DOHH2 (cell line): Measurements from ENCODE around the gene PCSK5.

Experiments
- H3F3A ChIP-seq: fragments of 200-600 bp; sonication (generic), shearing (Covaris generic); 2 replicates; pipeline ENCODE4 v1.6.0; 2016; ENCODE audit warnings: antibody characterized with exemption, mild to moderate bottlenecking; ENCODE audit not compliant: control insufficient read depth, insufficient read depth
- H3K27ac ChIP-seq: fragments of 200-600 bp; sonication (generic); 2 replicates; pipeline ENCODE4 v1.5.1; 2014; ENCODE audit warnings: low read depth, mild to moderate bottlenecking, low read length, moderate library complexity
- H3K27me3 ChIP-seq: fragments of 200-600 bp; sonication (generic); 2 replicates; pipeline ENCODE4 v1.6.1; 2014; ENCODE audit warnings: mild to moderate bottlenecking, low read length, mixed read lengths; ENCODE audit not compliant: control insufficient read depth
- H3K36me3 ChIP-seq: fragments of 200-600 bp; sonication (generic); 2 replicates; pipeline ENCODE4 v1.6.1; 2014; ENCODE audit warnings: mild to moderate bottlenecking, low read length, moderate library complexity, mixed read lengths; ENCODE audit not compliant: control insufficient read depth
- H3K4me1 ChIP-seq: fragments of 200-600 bp; sonication (generic); 2 replicates; pipeline ENCODE4 v1.6.1; 2014; ENCODE audit warnings: mild to moderate bottlenecking, low read length, mixed read lengths; ENCODE audit not compliant: control insufficient read depth
- H3K4me2 ChIP-seq: fragments of 200-600 bp; sonication (generic); 2 replicates; pipeline ENCODE4 v1.6.0; 2014; ENCODE audit warnings: mild to moderate bottlenecking, low read length, moderate library complexity
- H3K4me3 ChIP-seq: fragments of 200-600 bp; sonication (generic); 2 replicates; pipeline ENCODE4 v1.5.1; 2014; ENCODE audit warnings: mild to moderate bottlenecking, low read length, mixed read lengths
- H3K79me2 ChIP-seq: fragments of 200-600 bp; sonication (generic); 2 replicates; pipeline ENCODE4 v1.6.1; 2014; ENCODE audit warnings: mild to moderate bottlenecking, low read length, mixed read lengths; ENCODE audit not compliant: control insufficient read depth
- H3K9me2 ChIP-seq: fragments of 200-600 bp; sonication (generic); replicated peaks from 2 replicates; pipeline ENCODE4 v1.6.1; 2014; ENCODE audit warnings: mild to moderate bottlenecking, low read length, mixed read lengths; ENCODE audit not compliant: control insufficient read depth
- H3K9me3 ChIP-seq: fragments of 200-600 bp; sonication (generic); 2 replicates; pipeline ENCODE4 v1.6.1; 2014; ENCODE audit warnings: antibody characterized with exemption, low read length, mixed read lengths; ENCODE audit not compliant: control insufficient read depth, insufficient read depth
- H4K20me1 ChIP-seq: fragments of 200-600 bp; sonication (generic); 2 replicates; pipeline ENCODE4 v1.6.0; 2014; ENCODE audit warnings: low read depth, mild to moderate bottlenecking, antibody characterized with exemption, low read length, moderate library complexity; ENCODE audit not compliant: control insufficient read depth, insufficient read depth
- EZH2phosphoT487 ChIP-seq: fragments of 200-600 bp; sonication (generic); IDR thresholded peaks from 2 replicates; pipeline ENCODE4 v1.6.1; 2017; ENCODE audit warnings: borderline replicate concordance, mild to moderate bottlenecking, antibody characterized with exemption, low read length, moderate library complexity, mixed read lengths
- TF ChIP-seq, protein P1 (sequence below): fragments of 200-600 bp; sonication (generic); IDR thresholded peaks from one replicate; pipeline ENCODE4 v1.5.1; 2014; ENCODE audit warnings: antibody characterized with exemption, mild to moderate bottlenecking, low read depth, low read length; ENCODE audit not compliant: poor library complexity, severe bottlenecking

PCSK5 gene

DNA sequence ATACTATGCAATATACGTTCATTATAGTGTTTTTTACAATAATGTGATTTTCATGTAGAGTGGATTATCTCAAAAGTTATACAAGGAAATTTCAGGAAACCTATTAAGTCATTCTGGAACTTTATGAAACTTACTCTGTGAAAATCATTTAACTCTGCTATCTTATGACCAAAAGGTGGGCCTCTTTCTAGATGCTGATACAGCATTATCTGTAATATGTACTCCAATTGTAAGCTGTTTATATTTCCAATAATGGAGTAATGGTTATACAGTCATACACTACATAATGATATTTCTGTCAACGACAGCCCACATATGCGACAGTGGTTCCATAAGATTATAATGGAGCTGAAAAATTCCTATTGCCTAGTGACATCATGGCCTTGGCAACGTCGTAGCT, 18.8 kb upstream of the PCSK5 start:
- Histone ChIP-seq H3K4me1 (no peaks in the 10 kb centered on the region), H3K4me2 (no peak overlapping the region), H3K9me3 (no peaks in the 10 kb centered on the region), H3K9me2 (no peaks in the 10 kb centered on the region), H3K4me3 (no peak overlapping the region), H3K36me3 (no peaks in the 10 kb centered on the region), H3K79me2 (no peaks in the 10 kb centered on the region), H3K27ac (no peak overlapping the region), H3F3A (no peaks in the 10 kb centered on the region), H4K20me1 (no peaks in the 10 kb centered on the region), H3K27me3 (no peaks in the 10 kb centered on the region)
- TF ChIP-seq, protein P1, sequence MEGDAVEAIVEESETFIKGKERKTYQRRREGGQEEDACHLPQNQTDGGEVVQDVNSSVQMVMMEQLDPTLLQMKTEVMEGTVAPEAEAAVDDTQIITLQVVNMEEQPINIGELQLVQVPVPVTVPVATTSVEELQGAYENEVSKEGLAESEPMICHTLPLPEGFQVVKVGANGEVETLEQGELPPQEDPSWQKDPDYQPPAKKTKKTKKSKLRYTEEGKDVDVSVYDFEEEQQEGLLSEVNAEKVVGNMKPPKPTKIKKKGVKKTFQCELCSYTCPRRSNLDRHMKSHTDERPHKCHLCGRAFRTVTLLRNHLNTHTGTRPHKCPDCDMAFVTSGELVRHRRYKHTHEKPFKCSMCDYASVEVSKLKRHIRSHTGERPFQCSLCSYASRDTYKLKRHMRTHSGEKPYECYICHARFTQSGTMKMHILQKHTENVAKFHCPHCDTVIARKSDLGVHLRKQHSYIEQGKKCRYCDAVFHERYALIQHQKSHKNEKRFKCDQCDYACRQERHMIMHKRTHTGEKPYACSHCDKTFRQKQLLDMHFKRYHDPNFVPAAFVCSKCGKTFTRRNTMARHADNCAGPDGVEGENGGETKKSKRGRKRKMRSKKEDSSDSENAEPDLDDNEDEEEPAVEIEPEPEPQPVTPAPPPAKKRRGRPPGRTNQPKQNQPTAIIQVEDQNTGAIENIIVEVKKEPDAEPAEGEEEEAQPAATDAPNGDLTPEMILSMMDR: no peak
- no peak for TF ChIP-seq EZH2phosphoT487

DNA sequence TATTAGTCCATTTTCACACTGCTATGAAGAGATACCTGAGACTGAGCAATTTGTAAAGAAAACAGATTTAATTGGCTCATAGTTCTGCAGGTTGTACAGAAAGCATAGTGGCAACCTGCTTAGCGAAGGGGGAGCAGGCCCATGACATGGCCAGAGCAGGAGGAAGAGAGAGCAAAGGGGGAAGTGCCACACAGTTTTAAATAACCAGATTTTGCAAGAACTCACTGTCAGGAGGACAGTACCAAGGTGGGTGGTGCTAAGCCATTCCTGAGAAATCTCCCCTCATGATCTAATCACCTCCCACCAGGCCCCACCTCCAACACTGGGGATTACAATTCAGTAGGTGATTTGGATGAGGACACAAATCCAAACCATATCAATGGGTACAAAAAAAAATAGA, 16.8 kb upstream of the PCSK5 start:
- H3K4me3 ChIP-seq: no peak overlapping the region
- H3K79me2 ChIP-seq: no peaks in the 10 kb centered on the region
- H3K4me2 ChIP-seq: no peak overlapping the region
- no peaks in the 10 kb centered on the region for H3K27me3 ChIP-seq
- H3K27ac ChIP-seq: no peak overlapping the region
- H3K4me1 ChIP-seq: no peaks in the 10 kb centered on the region
- H3K9me2 ChIP-seq: no peaks in the 10 kb centered on the region
- TF ChIP-seq EZH2phosphoT487: no peak
- TF ChIP-seq, protein P1: no peak
- no peaks in the 10 kb centered on the region for H4K20me1 ChIP-seq
- no peaks in the 10 kb centered on the region for H3F3A ChIP-seq
- H3K36me3 ChIP-seq: no peaks in the 10 kb centered on the region
- no peaks in the 10 kb centered on the region for H3K9me3 ChIP-seq

DNA sequence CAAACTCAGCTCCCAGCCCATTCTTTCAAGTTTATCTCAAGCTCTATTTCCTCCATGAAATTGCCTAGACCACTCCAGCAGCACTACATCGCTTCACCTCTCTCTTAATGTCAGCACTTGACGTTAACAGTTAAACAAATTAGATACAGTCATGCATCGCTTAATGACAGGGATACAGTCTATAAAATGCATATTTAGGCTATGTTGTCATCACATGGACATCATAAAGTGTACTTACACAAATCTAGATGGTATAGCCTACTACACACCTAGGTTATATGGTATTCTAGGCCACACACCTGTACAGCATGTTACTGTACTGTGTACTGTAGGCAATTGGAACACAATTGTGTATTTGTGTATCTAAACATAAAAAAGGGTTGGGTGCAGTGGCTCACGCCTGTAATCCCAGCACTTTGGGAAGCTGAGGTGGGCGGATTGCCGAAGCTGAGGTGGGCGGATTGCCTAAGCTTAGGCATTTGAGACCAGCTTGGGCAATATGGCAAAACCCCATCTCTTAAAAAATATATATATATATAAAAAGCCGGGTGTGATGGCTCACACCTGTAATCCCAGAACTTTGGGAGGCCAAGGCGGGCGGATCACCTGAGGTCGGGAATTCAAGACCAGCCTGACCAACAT, 13.4 kb upstream of the PCSK5 start:
- no peaks in the 10 kb centered on the region for H3K4me1 ChIP-seq
- H4K20me1 ChIP-seq: no peaks in the 10 kb centered on the region
- H3F3A ChIP-seq: no peaks in the 10 kb centered on the region
- H3K9me3 ChIP-seq: no peaks in the 10 kb centered on the region
- no peak overlapping the region for H3K4me3 ChIP-seq
- no peak overlapping the region for H3K27ac ChIP-seq
- no peak overlapping the region for H3K4me2 ChIP-seq
- H3K27me3 ChIP-seq: no peaks in the 10 kb centered on the region
- no peaks in the 10 kb centered on the region for H3K79me2 ChIP-seq
- no peaks in the 10 kb centered on the region for H3K36me3 ChIP-seq
- no peak for TF ChIP-seq EZH2phosphoT487
- TF ChIP-seq, protein P1: no peak
- no peaks in the 10 kb centered on the region for H3K9me2 ChIP-seq

DNA sequence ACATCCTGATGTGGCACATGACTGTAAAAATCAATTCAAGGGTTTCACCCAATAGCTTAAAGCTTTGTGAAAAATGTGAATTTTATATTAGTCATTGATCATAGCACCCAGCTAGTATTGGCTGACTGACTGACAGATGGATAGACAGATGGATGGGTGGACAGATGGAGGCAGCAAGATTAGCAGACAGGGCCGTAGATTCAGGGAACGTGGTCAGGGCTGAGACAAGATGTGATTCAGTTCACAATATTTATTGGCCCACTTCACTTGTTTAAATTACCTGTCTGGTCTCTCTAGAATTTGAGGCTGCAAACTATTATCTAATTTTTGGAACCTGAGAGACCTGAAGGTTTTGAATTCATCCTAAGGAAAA, 12.0 kb upstream of the PCSK5 start:
- H3K4me2 ChIP-seq: no peak overlapping the region

More for the DNA sequence above, 12.0 kb upstream of the PCSK5 start:
- no peaks in the 10 kb centered on the region for H3K9me3 ChIP-seq
- H3K36me3 ChIP-seq: no peaks in the 10 kb centered on the region
- H3F3A ChIP-seq: no peaks in the 10 kb centered on the region
- TF ChIP-seq, protein P1: no peak
- no peak for TF ChIP-seq EZH2phosphoT487
- no peaks in the 10 kb centered on the region for H4K20me1 ChIP-seq
- H3K27me3 ChIP-seq: no peaks in the 10 kb centered on the region
- H3K4me1 ChIP-seq: no peaks in the 10 kb centered on the region
- no peak overlapping the region for H3K4me3 ChIP-seq
- H3K27ac ChIP-seq: no peak overlapping the region
- H3K79me2 ChIP-seq: no peaks in the 10 kb centered on the region
- H3K9me2 ChIP-seq: no peaks in the 10 kb centered on the region
